ENCODE data around the gene TMEM169. TPM values are rescaled to one million over a fixed set of nuclear protein-coding genes. Genes with fewer than 3 reads are reported as not detected.

The TMEM169 gene
- total and polyA plus RNA-seq, 9 of the 15 experiments (the other 6 are each of a cell fraction or from before 2014, with no cell fraction given): 0.01 to 0.09 (median 0.04) TPM; not detected in 5

DNA sequence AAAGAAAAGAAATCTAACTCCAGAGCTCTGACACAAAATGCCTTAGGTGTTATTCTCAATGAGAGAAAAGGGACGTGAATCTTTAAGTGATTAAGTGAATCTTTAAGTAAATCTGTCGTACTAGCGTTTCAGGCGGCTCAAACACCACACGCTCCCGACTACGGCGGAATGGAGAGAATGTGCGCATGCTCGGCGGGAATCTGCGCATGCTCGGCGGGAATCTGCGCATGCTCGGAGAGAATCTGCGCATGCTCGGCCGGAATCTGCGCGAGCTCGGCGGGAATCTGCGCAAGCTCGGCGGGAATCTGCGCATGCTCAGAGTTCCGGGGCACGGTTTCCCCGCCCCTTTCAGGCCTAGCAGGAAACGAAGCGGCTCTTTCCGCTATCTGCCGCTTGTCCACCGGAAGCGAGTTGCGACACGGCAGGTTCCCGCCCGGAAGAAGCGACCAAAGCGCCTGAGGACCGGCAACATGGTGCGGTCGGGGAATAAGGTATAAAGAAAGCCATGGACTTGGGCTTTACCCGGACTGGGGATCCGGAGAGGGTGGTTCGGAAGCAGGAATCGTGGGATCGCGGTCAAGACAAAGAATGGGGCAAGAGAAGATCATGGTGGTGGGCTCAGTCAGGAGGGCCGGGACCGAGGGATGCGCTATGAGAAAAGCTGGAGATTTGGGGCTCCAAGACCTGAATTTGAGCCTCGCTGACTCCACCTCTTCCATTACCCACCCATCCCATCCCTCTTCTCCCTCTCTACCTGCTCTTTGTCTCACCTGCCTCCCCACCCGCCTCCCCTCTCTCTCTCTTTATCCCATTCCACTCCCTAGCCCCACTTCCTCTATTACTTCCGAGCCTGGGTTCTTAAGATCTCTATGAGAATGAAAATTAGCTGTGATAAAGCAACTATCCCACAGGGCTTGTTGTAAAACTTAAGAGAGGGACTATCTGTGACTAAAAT lies 27.5 kb downstream of the TMEM169 start, which contains the start of gene XRCC5 (continued):
- TF ChIP-seq POU5F1 (IDR thresholded peaks at IDR 0.05; ENCODE audit: borderline replicate concordance, low read depth, low read length, partially characterized antibody) (peak; percentile 83), CXXC5 (CRISPR knock-in tag; IDR thresholded peaks at IDR 0.05) (peak; percentile 67), KDM4B (IDR thresholded peaks at IDR 0.05; ENCODE audit: borderline replicate concordance in 2 of 2, low read depth in 1 of 2) (peak in 1 of 2 experiments; percentile 80; a peak in 2 of 4 replicates), CREB1 (IDR thresholded peaks at IDR 0.05) (peak; percentile 24; the same call in 1 of the 2 replicates), CREB1 (CRISPR knock-in tag; IDR thresholded peaks at IDR 0.05) (0 out of 2 replicates have a peak, but pooled peaks have one; percentile 17), MAZ (CRISPR knock-in tag; conservative IDR thresholded peaks at IDR 0.05 in 1 of 2, IDR thresholded peaks at IDR 0.05 in 1 of 2) (peak in 1 of 2 experiments; percentile 20; a peak in 1 of 4 replicates), SMAD1 (IDR thresholded peaks at IDR 0.05; ENCODE audit: low read depth, low read length, partially characterized antibody) (no peak), ZFX (CRISPR knock-in tag; IDR thresholded peaks at IDR 0.05) (peak; percentile 98), ERF (CRISPR knock-in tag; IDR thresholded peaks at IDR 0.05) (no peak), ETV1 (tag; conservative IDR thresholded peaks at IDR 0.05; ENCODE audit: low read depth) (peak; percentile 96), GTF2E2 (tag; IDR thresholded peaks at IDR 0.05) (no peak), GATA2 (CRISPR knock-in tag; IDR thresholded peaks at IDR 0.05) (no peak), RBBP5 (IDR thresholded peaks at IDR 0.05; ENCODE audit: borderline replicate concordance, insufficient read depth, low read length, poor library complexity, severe bottlenecking) (peak; percentile 68), KDM5B (IDR thresholded peaks at IDR 0.05; ENCODE audit: insufficient replicate concordance, low read depth, low read length) (peak; percentile 67), EP400 (IDR thresholded peaks at IDR 0.05) (peak; percentile 93), ATF1 (CRISPR knock-in tag; IDR thresholded peaks at IDR 0.05) (no peak), ATF1 (tag; IDR thresholded peaks at IDR 0.05) (peak; percentile 20; the same call in 1 of the 2 replicates), SAP30 (IDR thresholded peaks at IDR 0.05; ENCODE audit: borderline replicate concordance, insufficient read depth, low read depth, low read length, poor library complexity, severe bottlenecking) (no peak), ZNF766 (CRISPR knock-in tag; conservative IDR thresholded peaks at IDR 0.05) (no peak)
- TF ChIP-seq, protein P1, sequence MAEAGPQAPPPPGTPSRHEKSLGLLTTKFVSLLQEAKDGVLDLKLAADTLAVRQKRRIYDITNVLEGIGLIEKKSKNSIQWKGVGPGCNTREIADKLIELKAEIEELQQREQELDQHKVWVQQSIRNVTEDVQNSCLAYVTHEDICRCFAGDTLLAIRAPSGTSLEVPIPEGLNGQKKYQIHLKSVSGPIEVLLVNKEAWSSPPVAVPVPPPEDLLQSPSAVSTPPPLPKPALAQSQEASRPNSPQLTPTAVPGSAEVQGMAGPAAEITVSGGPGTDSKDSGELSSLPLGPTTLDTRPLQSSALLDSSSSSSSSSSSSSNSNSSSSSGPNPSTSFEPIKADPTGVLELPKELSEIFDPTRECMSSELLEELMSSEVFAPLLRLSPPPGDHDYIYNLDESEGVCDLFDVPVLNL (CRISPR knock-in tag; IDR thresholded peaks at IDR 0.05; ENCODE audit: low read depth): peak; percentile 55; the same call in 1 of the 2 replicates
- TF ChIP-seq, protein P2, sequence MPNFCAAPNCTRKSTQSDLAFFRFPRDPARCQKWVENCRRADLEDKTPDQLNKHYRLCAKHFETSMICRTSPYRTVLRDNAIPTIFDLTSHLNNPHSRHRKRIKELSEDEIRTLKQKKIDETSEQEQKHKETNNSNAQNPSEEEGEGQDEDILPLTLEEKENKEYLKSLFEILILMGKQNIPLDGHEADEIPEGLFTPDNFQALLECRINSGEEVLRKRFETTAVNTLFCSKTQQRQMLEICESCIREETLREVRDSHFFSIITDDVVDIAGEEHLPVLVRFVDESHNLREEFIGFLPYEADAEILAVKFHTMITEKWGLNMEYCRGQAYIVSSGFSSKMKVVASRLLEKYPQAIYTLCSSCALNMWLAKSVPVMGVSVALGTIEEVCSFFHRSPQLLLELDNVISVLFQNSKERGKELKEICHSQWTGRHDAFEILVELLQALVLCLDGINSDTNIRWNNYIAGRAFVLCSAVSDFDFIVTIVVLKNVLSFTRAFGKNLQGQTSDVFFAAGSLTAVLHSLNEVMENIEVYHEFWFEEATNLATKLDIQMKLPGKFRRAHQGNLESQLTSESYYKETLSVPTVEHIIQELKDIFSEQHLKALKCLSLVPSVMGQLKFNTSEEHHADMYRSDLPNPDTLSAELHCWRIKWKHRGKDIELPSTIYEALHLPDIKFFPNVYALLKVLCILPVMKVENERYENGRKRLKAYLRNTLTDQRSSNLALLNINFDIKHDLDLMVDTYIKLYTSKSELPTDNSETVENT (CRISPR knock-in tag; IDR thresholded peaks at IDR 0.05): no peak
- TF ChIP-seq, protein P3, sequence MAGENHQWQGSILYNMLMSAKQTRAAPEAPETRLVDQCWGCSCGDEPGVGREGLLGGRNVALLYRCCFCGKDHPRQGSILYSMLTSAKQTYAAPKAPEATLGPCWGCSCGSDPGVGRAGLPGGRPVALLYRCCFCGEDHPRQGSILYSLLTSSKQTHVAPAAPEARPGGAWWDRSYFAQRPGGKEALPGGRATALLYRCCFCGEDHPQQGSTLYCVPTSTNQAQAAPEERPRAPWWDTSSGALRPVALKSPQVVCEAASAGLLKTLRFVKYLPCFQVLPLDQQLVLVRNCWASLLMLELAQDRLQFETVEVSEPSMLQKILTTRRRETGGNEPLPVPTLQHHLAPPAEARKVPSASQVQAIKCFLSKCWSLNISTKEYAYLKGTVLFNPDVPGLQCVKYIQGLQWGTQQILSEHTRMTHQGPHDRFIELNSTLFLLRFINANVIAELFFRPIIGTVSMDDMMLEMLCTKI (IDR thresholded peaks at IDR 0.05; ENCODE audit: partially characterized antibody): no peak

Data from K562 (cell line).